IMR-90 (cell line): ENCODE results near the gene PRKRA. TPM values are rescaled to one million over a fixed set of nuclear protein-coding genes. Genes with fewer than 3 reads are reported as not detected.

Source experiments
- ATAC-seq: fragments of 200-7000 bp; cut with Tn5 transposase; 2 replicates; pipeline ENCODE4 v1.9.1; 2020; ENCODE audit warnings: low read depth, mild to moderate bottlenecking, moderate library complexity
- BruUV-seq: library from RNA; stranded (reverse); fragments of 400-500 nt; replicated peaks from 2 replicates; lab custom pipeline; 2021; lab: Mats Ljungman, UMichigan
- CTCF ChIA-PET: fragments of 300-600 bp; formaldehyde crosslinking; extraction: SDS; loops from one replicate; lab custom pipeline; 2021; ENCODE audit warnings: antibody characterized with exemption; lab: Yijun Ruan, JAX
- POLR2A ChIA-PET: fragments of 300-600 bp; sonication (Branson Sonifier 250); formaldehyde crosslinking; loops from one replicate; lab custom pipeline; 2022; ENCODE audit warnings: antibody characterized with exemption; ENCODE audit not compliant: unreplicated experiment; lab: Charles Lee
- DNase-seq: peaks from one replicate; pipeline ENCODE4 v3.0.0; 2013
- H2AFZ ChIP-seq: replicated peaks from 2 replicates; pipeline ENCODE3; 2013; ENCODE audit warnings: low read length, mild to moderate bottlenecking; ENCODE audit not compliant: poor library complexity
- H2AK5ac ChIP-seq: 2 replicates; pipeline ENCODE4 v1.6.1; 2013; ENCODE audit warnings: low read depth, low read length, inconsistent platforms
- H2AK9ac ChIP-seq: replicated peaks from 2 replicates; pipeline ENCODE3; 2013; ENCODE audit warnings: mild to moderate bottlenecking, low read depth, low read length, moderate library complexity; ENCODE audit not compliant: poor library complexity
- H2BK120ac ChIP-seq: 2 replicates; pipeline ENCODE4 v1.6.1; 2013; ENCODE audit warnings: low read depth, low read length, inconsistent platforms
- H2BK15ac ChIP-seq: 3 replicates; pipeline ENCODE4 v1.6.1; 2013; ENCODE audit warnings: low read depth, low read length, inconsistent platforms
- H2BK20ac ChIP-seq: 2 replicates; pipeline ENCODE4 v1.6.1; 2013; ENCODE audit warnings: low read depth, mild to moderate bottlenecking, inconsistent platforms, low read length, moderate library complexity
- H2BK5ac ChIP-seq: 2 replicates; pipeline ENCODE4 v1.6.1; 2013; ENCODE audit warnings: mild to moderate bottlenecking, low read depth, low read length, inconsistent platforms; ENCODE audit not compliant: poor library complexity, severe bottlenecking
- H3K14ac ChIP-seq: replicated peaks from 2 replicates; pipeline ENCODE4 v1.6.1; 2013; ENCODE audit warnings: low read depth, low read length, inconsistent platforms
- H3K18ac ChIP-seq: 2 replicates; pipeline ENCODE4 v1.6.1; 2013; ENCODE audit warnings: low read depth, low read length, control low read depth
- H3K23ac ChIP-seq: 2 replicates; pipeline ENCODE4 v1.6.1; 2013; ENCODE audit warnings: low read depth, low read length, inconsistent platforms
- H3K27ac ChIP-seq: 2 replicates; pipeline ENCODE4 v1.5.1; 2013; ENCODE audit warnings: mild to moderate bottlenecking, control low read depth, low read length; ENCODE audit not compliant: insufficient read depth
- H3K27me3 ChIP-seq: 2 replicates; pipeline ENCODE4 v1.6.1; 2013; ENCODE audit warnings: low read length; ENCODE audit not compliant: control insufficient read depth, insufficient read depth
- H3K36me3 ChIP-seq: 2 replicates; pipeline ENCODE4 v1.6.1; 2013; ENCODE audit warnings: low read length, mixed read lengths; ENCODE audit not compliant: control insufficient read depth, insufficient read depth
- H3K4ac ChIP-seq: 2 replicates; pipeline ENCODE4 v1.6.1; 2013; ENCODE audit warnings: low read depth, low read length, inconsistent platforms
- H3K4me1 ChIP-seq: 2 replicates; pipeline ENCODE4 v1.6.1; 2013; ENCODE audit warnings: low read length, mixed read lengths; ENCODE audit not compliant: control insufficient read depth, insufficient read depth
- H3K4me2 ChIP-seq: 2 replicates; pipeline ENCODE4 v1.6.1; 2013; ENCODE audit warnings: low read depth, mild to moderate bottlenecking, control low read depth, low read length, moderate library complexity
- H3K4me3 ChIP-seq: 2 replicates; pipeline ENCODE4 v1.5.1; 2013; ENCODE audit warnings: low read depth, mild to moderate bottlenecking, control low read depth, low read length, moderate library complexity; ENCODE audit not compliant: insufficient read depth
- H3K56ac ChIP-seq: 2 replicates; pipeline ENCODE4 v1.6.1; 2013; ENCODE audit warnings: low read length, inconsistent platforms; ENCODE audit not compliant: insufficient read depth; ENCODE audit errors: extremely low read depth
- H3K79me1 ChIP-seq, 2 experiments: 2 replicates each; pipeline ENCODE4 v1.6.1; 2013; ENCODE audit warnings: low read length in 2 of 2, inconsistent platforms in 1 of 2, low read depth in 1 of 2
- H3K9ac ChIP-seq: 2 replicates; pipeline ENCODE4 v1.6.1; 2013; ENCODE audit warnings: low read depth, low read length, control low read depth
- H3K9me1 ChIP-seq: 2 replicates; pipeline ENCODE4 v1.6.1; 2013; ENCODE audit warnings: low read length, inconsistent platforms; ENCODE audit not compliant: insufficient read depth
- H3K9me3 ChIP-seq: 2 replicates; pipeline ENCODE4 v1.6.1; 2013; ENCODE audit warnings: low read length; ENCODE audit not compliant: control insufficient read depth, insufficient read depth
- H4K20me1 ChIP-seq: 2 replicates; pipeline ENCODE4 v1.6.1; 2013; ENCODE audit warnings: low read length, inconsistent platforms; ENCODE audit not compliant: insufficient read depth
- H4K5ac ChIP-seq: 2 replicates; pipeline ENCODE4 v1.6.1; 2013; ENCODE audit warnings: mild to moderate bottlenecking, low read depth, low read length, control low read depth
- H4K8ac ChIP-seq, 2 experiments: 2 replicates each; pipeline ENCODE4 v1.6.1; 2013; ENCODE audit warnings: low read depth in 2 of 2, low read length in 2 of 2, control low read depth in 1 of 2, inconsistent platforms in 1 of 2
- H4K91ac ChIP-seq: 2 replicates; pipeline ENCODE4 v1.6.1; 2013; ENCODE audit warnings: low read depth, low read length, inconsistent platforms; ENCODE audit not compliant: insufficient read depth
- BHLHE40 ChIP-seq: fragments of 150-350 bp; IDR thresholded peaks from 2 replicates; pipeline ENCODE4 v1.6.1; 2016; ENCODE audit warnings: mild to moderate bottlenecking, low read depth, low read length
- CEBPB ChIP-seq: IDR thresholded peaks from 2 replicates; pipeline ENCODE4 v1.6.1; 2012; ENCODE audit warnings: low read depth, low read length, improper control_type of control experiment
- CHD1 ChIP-seq: IDR thresholded peaks from 2 replicates; pipeline ENCODE4 v1.6.1; 2012; ENCODE audit warnings: low read depth, low read length, improper control_type of control experiment
- ELK1 ChIP-seq: fragments of 150-350 bp; IDR thresholded peaks from 2 replicates; pipeline ENCODE4 v1.6.1; 2016; ENCODE audit warnings: low read depth, mild to moderate bottlenecking, low read length, moderate library complexity, borderline replicate concordance
- FOS ChIP-seq: fragments of 150-350 bp; IDR thresholded peaks from 2 replicates; pipeline ENCODE4 v1.6.1; 2016; ENCODE audit warnings: low read depth, low read length
- MAFK ChIP-seq: IDR thresholded peaks from 2 replicates; pipeline ENCODE4 v1.6.1; 2012; ENCODE audit warnings: low read depth, low read length, improper control_type of control experiment
- MAZ ChIP-seq: IDR thresholded peaks from 2 replicates; pipeline ENCODE4 v1.6.1; 2012; ENCODE audit warnings: low read depth, mild to moderate bottlenecking, low read length, improper control_type of control experiment, moderate library complexity, borderline replicate concordance
- MXI1 ChIP-seq: IDR thresholded peaks from 2 replicates; pipeline ENCODE4 v1.6.1; 2012; ENCODE audit warnings: low read depth, mild to moderate bottlenecking, low read length, moderate library complexity, borderline replicate concordance
- NFE2L2 ChIP-seq: fragments of 150-350 bp; IDR thresholded peaks from 2 replicates; pipeline ENCODE4 v1.6.1; 2016; ENCODE audit warnings: low read depth, mild to moderate bottlenecking, low read length
- POLR2A ChIP-seq: IDR thresholded peaks from 2 replicates; pipeline ENCODE4 v1.6.1; 2012; ENCODE audit warnings: mild to moderate bottlenecking, low read depth, low read length
- RAD21 ChIP-seq: IDR thresholded peaks from 2 replicates; pipeline ENCODE4 v1.6.1; 2012; ENCODE audit warnings: low read length, improper control_type of control experiment
- RCOR1 ChIP-seq: IDR thresholded peaks from 2 replicates; pipeline ENCODE4 v1.6.1; 2012; ENCODE audit warnings: mild to moderate bottlenecking, low read length, improper control_type of control experiment; ENCODE audit not compliant: insufficient replicate concordance
- RFX5 ChIP-seq: IDR thresholded peaks from 2 replicates; pipeline ENCODE4 v1.8.0; 2012; ENCODE audit warnings: low read depth, mild to moderate bottlenecking, low read length, moderate library complexity
- SMC3 ChIP-seq: fragments of 150-350 bp; IDR thresholded peaks from 2 replicates; pipeline ENCODE4 v1.6.1; 2016; ENCODE audit warnings: low read depth, mild to moderate bottlenecking, antibody characterized with exemption, low read length, moderate library complexity
- USF2 ChIP-seq: fragments of 150-350 bp; IDR thresholded peaks from 2 replicates; pipeline ENCODE4 v1.6.1; 2017; ENCODE audit warnings: mild to moderate bottlenecking, antibody characterized with exemption, low read length, low read depth
- WGBS, 2 experiments: methylation state at CpG; one replicate each; pipeline versions ENCODE4 v1.1.5 to v1.1.7; 2013; ENCODE audit warnings: missing lambda C conversion rate in 2 of 2; ENCODE audit not compliant: insufficient read length in 1 of 2; ENCODE audit errors: extremely low coverage in 2 of 2; 5-methylcytosine and 5-hydroxymethylcytosine counted together
- dilution Hi-C: fragments of 300-500 bp; cut with HindIII; formaldehyde crosslinking; loops from one replicate; pipeline ENCODE4 v1.14.3; 2018; ENCODE audit warnings: low sequenced_read_pairs; ENCODE audit not compliant: unreplicated experiment
- in situ Hi-C: fragments of 300-500 bp; cut with MboI; formaldehyde crosslinking; loops from 3 replicates; pipeline ENCODE4 v1.14.3; 2019; ENCODE audit warnings: low sequenced_read_pairs, inconsistent platforms, mixed read lengths
- intact Hi-C: fragments of 100-400 bp; cut with micrococcal nuclease; formaldehyde crosslinking; loops from 2 replicates; pipeline ENCODE4 v1.10.0; 2022
- polyA plus RNA-seq, 3 experiments: library from polyadenylated mRNA; depleted of rRNA; stranded (reverse); fragments of >200 nt; gene quantifications; 2 replicates each; pipeline ENCODE4 v1.2.3, GENCODE V29; 2012; ENCODE audit warnings: low replicate concordance in 1 of 3
- total RNA-seq: library from RNA; depleted of rRNA; stranded (reverse); fragments of >200 nt; gene quantifications from 2 replicates; pipeline ENCODE4 v1.2.3, GENCODE V29; 2012

Gene PRKRA
- total and polyA plus RNA-seq, 2 of the 4 experiments (the other 2 are of a cell fraction) = 39.5 to 53.6 TPM

- ATAC-seq (peak; percentile 69), DNase-seq (peak; percentile 77)
- peak within 1 kb of the TSS; percentile 87 for H3K4me2 ChIP-seq
- H3K14ac ChIP-seq = peak within 1 kb of the TSS; percentile 99
- H4K8ac ChIP-seq = peak within 1 kb of the TSS; percentile 92 to 98
- peak within 1 kb of the TSS; percentile 94 for H3K9ac ChIP-seq
- no peaks in the 10 kb centered on the region for H3K9me3 ChIP-seq
- H2AFZ ChIP-seq = peak within 1 kb of the TSS; percentile 92
- peak within 1 kb of the TSS; percentile 84 for H4K5ac ChIP-seq
- ChIA-PET CTCF (no interaction called here), POLR2A (no interaction called here)
- peak within 1 kb of the TSS; percentile 5; the same call in 1 of the 3 replicates for H2BK15ac ChIP-seq
- H3K56ac ChIP-seq = peak within 1 kb of the TSS; percentile 96
- peak within 1 kb of the TSS; percentile 83 for H3K4me3 ChIP-seq
- H3K79me1 ChIP-seq = peaks cover 13 to 39% of the 10 kb centered on the region in 2 experiments
- no peaks in the 10 kb centered on the region for H3K27me3 ChIP-seq
- H4K20me1 ChIP-seq = peaks cover 16% of the 10 kb centered on the region; the same call in 1 of the 2 replicates
- peak within 1 kb of the TSS; percentile 93 for H3K18ac ChIP-seq
- H3K9me1 ChIP-seq = peaks cover 6% of the 10 kb centered on the region; the same call in 1 of the 2 replicates
- H2AK9ac ChIP-seq = peak within 1 kb of the TSS; percentile 45
- peak within 1 kb of the TSS; percentile 85 for H2BK120ac ChIP-seq
- H3K4ac ChIP-seq = peak within 1 kb of the TSS; percentile 91
- peak within 1 kb of the TSS; percentile 89 for H4K91ac ChIP-seq
- no peak within 1 kb of the TSS; the same call in 1 of the 2 replicates for H2AK5ac ChIP-seq
- dilution Hi-C loops (no loop called here), in situ Hi-C loops (no loop called here), intact Hi-C loops (loop anchor here (1.0 kb wide), 1 partner anchor 27 kb away; the partner anchor contains the start of genes PJVK and PRKRA)
- 14% methylated on average over 6 of the region's 56 CpGs; no CpG with 5 or more reads in 1 of the 2 experiments for WGBS, 2 experiments
- peak within 1 kb of the TSS; percentile 91 for H3K27ac ChIP-seq
- peak within 1 kb of the TSS; percentile 93 for H3K23ac ChIP-seq
- BruUV-seq = no TSS peak
- H2BK5ac ChIP-seq = peak within 1 kb of the TSS; percentile 95
- H3K36me3 ChIP-seq = no peaks in the 10 kb centered on the region
- H3K4me1 ChIP-seq = peaks cover 7% of the 10 kb centered on the region
- peak within 1 kb of the TSS; percentile 76; the same call in 1 of the 2 replicates for H2BK20ac ChIP-seq
- TF ChIP-seq RCOR1 (peak; percentile 66), RAD21 (peak; percentile 47), USF2 (0 out of 2 replicates have a peak, but pooled peaks have one; percentile 18), ELK1 (no peak), FOS (no peak), SMC3 (no peak), POLR2A (peak; percentile 84), CEBPB (no peak), MAZ (peak; percentile 76), MXI1 (peak; percentile 87; the same call in 1 of the 2 replicates), BHLHE40 (0 out of 2 replicates have a peak, but pooled peaks have one; percentile 3), NFE2L2 (no peak), MAFK (no peak), CHD1 (no peak), RFX5 (no peak)
Observed at GRCh38 chr2:178478439-178479274, 27.7 kb upstream of the PRKRA start, which contains the start of gene FKBP7. TSS of gene FKBP7 (minus strand) at chr2:178478600. CDS start at chr2:178478499, 101 bp downstream.
